Spleen (tissue), 11 donors: ENCODE data around the gene TLCD3A. TPM values are rescaled to one million over a fixed set of nuclear protein-coding genes. Genes with fewer than 3 reads are reported as not detected.

Experiments used
- DNase-seq: peaks from one replicate; pipeline ENCODE4 v3.0.0-alpha.2; 2020
- H3K27ac ChIP-seq, 8 donors: fragments of 200-600 bp; sonication (generic) in 7 of 8; 1 replicate in 4 of 8; 2 replicates in 4 of 8; pipeline versions ENCODE4 v1.5.0 to v1.8.0; 2016 to 2021; ENCODE audit warnings: inconsistent platforms in 4 of 8, mild to moderate bottlenecking in 4 of 8, moderate library complexity in 1 of 8
- H3K27me3 ChIP-seq, 7 donors: fragments of 200-600 bp; sonication (generic) in 6 of 7; replicated peaks in 1 of 7; 1 replicate in 4 of 7; 2 replicates in 3 of 7; pipeline versions ENCODE4 v1.5.0 to v1.8.0; 2016 to 2021; ENCODE audit warnings: inconsistent platforms in 3 of 7, mild to moderate bottlenecking in 1 of 7
- H3K36me3 ChIP-seq, 6 donors: fragments of 200-600 bp; sonication (generic) in 5 of 6; 1 replicate in 4 of 6; 2 replicates in 2 of 6; pipeline versions ENCODE4 v1.5.0 to v1.8.0; 2016 to 2021; ENCODE audit warnings: inconsistent platforms in 2 of 6
- H3K4me1 ChIP-seq, 6 donors: fragments of 200-600 bp; sonication (generic) in 5 of 6; 1 replicate in 3 of 6; 2 replicates in 3 of 6; pipeline versions ENCODE4 v1.5.0 to v1.8.0; 2016 to 2021; ENCODE audit warnings: inconsistent platforms in 3 of 6
- H3K4me3 ChIP-seq, 8 donors: fragments of 200-600 bp; sonication (generic) in 7 of 8; 1 replicate in 4 of 8; 2 replicates in 4 of 8; pipeline versions ENCODE4 v1.5.0 to v1.8.0; 2016 to 2021; ENCODE audit warnings: inconsistent platforms in 4 of 8, mild to moderate bottlenecking in 4 of 8, moderate library complexity in 2 of 8
- H3K9me3 ChIP-seq, 8 donors: fragments of 200-600 bp; sonication (generic) in 7 of 8; 1 replicate in 4 of 8; 2 replicates in 4 of 8; pipeline versions ENCODE4 v1.5.0 to v1.8.0; 2016 to 2021; ENCODE audit warnings: inconsistent platforms in 4 of 8
- CTCF ChIP-seq, 11 experiments: fragments of 200-600 bp in 7 of 11; fragments of 450-650 bp in 4 of 11; sonication (generic) in 4 of 11; IDR thresholded peaks in 8 of 11; conservative IDR thresholded peaks in 3 of 11; 1 replicate in 7 of 11; 2 replicates in 4 of 11; pipeline versions ENCODE4 v1.4.0 to v1.8.0; 2016 to 2021; ENCODE audit warnings: antibody characterized with exemption in 11 of 11, inconsistent platforms in 4 of 11, mild to moderate bottlenecking in 1 of 11
- POLR2A ChIP-seq, 3 donors: fragments of 450-650 bp; IDR thresholded peaks; one replicate each; pipeline ENCODE4 v1.5.1; 2017; ENCODE audit warnings: antibody characterized with exemption in 3 of 3, mild to moderate bottlenecking in 1 of 3
- POLR2AphosphoS5 ChIP-seq, 3 donors: sonication (generic); formaldehyde crosslinking; IDR thresholded peaks; one replicate each; pipeline ENCODE4 v1.5.1; 2017; ENCODE audit warnings: antibody characterized with exemption in 3 of 3
- WGBS, 5 donors: extraction: QIAGEN DNeasy Blood & Tissue Kit in 3 of 5; methylation state at CpG; one replicate each; pipeline versions ENCODE4 v1.1.5 to v1.1.7; 2013 to 2018; 5-methylcytosine and 5-hydroxymethylcytosine counted together
- intact Hi-C: fragments of 100-400 bp; cut with DNase I; formaldehyde crosslinking; loops from one replicate; pipeline ENCODE4 v1.15.0; 2023; ENCODE audit warnings: low total_unique reads
- polyA plus RNA-seq, 3 donors: library from polyadenylated mRNA; stranded (reverse); fragments of 200-250 nt; gene quantifications; one replicate each; pipeline ENCODE4 v1.2.1, GENCODE V29; 2013
- total RNA-seq, 7 donors: library from RNA; depleted of rRNA in 3 of 7; stranded (reverse); fragments of >200 nt in 3 of 7; fragmentation: NEBNext Ultra II Directional in 4 of 7; extraction: Animal tissue kit (Norgen Biotek cat#: 25700) in 4 of 7; gene quantifications; one replicate each; pipeline versions ENCODE4 v1.1.0 to v1.2.1, GENCODE V29; 2016 to 2021
- donor health status: healthy with polysubstance abuse.
- donor health status: DM: no; HTN: no; CAD: no; lungs with moderate emphysema.
- donor health status: DM: no; HTN: no; CAD: no.
- donor health status: Bipolar disorder and iron deficiency.
- donor health status: healthy.
- donor health status: DM: no; HTN: no; CAD: no.
- donor health status: DM: yes; HTN: yes; CAD: no.

Gene TLCD3A
- total and polyA plus RNA-seq, 10 donors, result 0.96 to 5.8 (median 4.0) TPM

GRCh38 chr17:720706-721539 is 11.5 kb upstream of the TLCD3A start:
- DNase-seq, result no peak
- Histone ChIP-seq H3K4me1 (peaks cover 0 to 8% (median 3%) of the 10 kb centered on the region in 6 donors), H3K4me3 (no peak overlapping the region), H3K27ac (no peak overlapping the region), H3K27me3 (no peaks in the 10 kb centered on the region), H3K36me3 (no peaks in the 10 kb centered on the region), H3K9me3 (no peaks in the 10 kb centered on the region)
- 77 to 87% (median 81%) methylated on average over 13 of the region's 13 CpGs for WGBS, 5 donors
- intact Hi-C loops, result no loop called here
- TF ChIP-seq POLR2A (IDR thresholded peaks at IDR 0.05), result no peak
- TF ChIP-seq CTCF (IDR thresholded peaks at IDR 0.05 in 8 of 11, conservative IDR thresholded peaks at IDR 0.05 in 3 of 11), result no peak
- TF ChIP-seq POLR2AphosphoS5 (IDR thresholded peaks at IDR 0.05), result no peak

- no peak overlapping the region for H3K27ac ChIP-seq
Measured at GRCh38 chr17:721540-721937, 10.9 kb upstream of the TLCD3A start.

GRCh38 chr17:725084-725483 is 7.3 kb upstream of the TLCD3A start:
- Histone ChIP-seq H3K36me3 (no peaks in the 10 kb centered on the region), H3K4me1 (peaks cover 0 to 5% (median 0%) of the 10 kb centered on the region in 6 donors), H3K9me3 (no peaks in the 10 kb centered on the region), H3K4me3 (no peak overlapping the region), H3K27me3 (no peaks in the 10 kb centered on the region), H3K27ac (no peak overlapping the region)
- no peak for DNase-seq
- TF ChIP-seq POLR2AphosphoS5 (IDR thresholded peaks at IDR 0.05) (no peak), CTCF (IDR thresholded peaks at IDR 0.05 in 8 of 11, conservative IDR thresholded peaks at IDR 0.05 in 3 of 11) (no peak), POLR2A (IDR thresholded peaks at IDR 0.05) (no peak)
- intact Hi-C loops, result no loop called here
- WGBS, 5 donors, result 90 to 98% (median 97%) methylated on average over 14 of the region's 14 CpGs

More at GRCh38 chr17:721540-721937, 10.9 kb upstream of the TLCD3A start:
- DNase-seq, result no peak
- intact Hi-C loops, result no loop called here
- Histone ChIP-seq H3K4me3 (no peak overlapping the region), H3K36me3 (no peaks in the 10 kb centered on the region), H3K27me3 (no peaks in the 10 kb centered on the region), H3K9me3 (no peaks in the 10 kb centered on the region), H3K4me1 (peaks cover 0 to 6% (median 0%) of the 10 kb centered on the region in 6 donors)
- WGBS, 5 donors, result 74 to 81% (median 78%) methylated on average over 5 of the region's 5 CpGs
- TF ChIP-seq POLR2AphosphoS5 (IDR thresholded peaks at IDR 0.05) (no peak), CTCF (IDR thresholded peaks at IDR 0.05 in 8 of 11, conservative IDR thresholded peaks at IDR 0.05 in 3 of 11) (no peak), POLR2A (IDR thresholded peaks at IDR 0.05) (no peak)

GRCh38 chr17:725746-726145 is 6.7 kb upstream of the TLCD3A start:
- intact Hi-C loops, result no loop called here
- H3K4me1 ChIP-seq, result peaks cover 0 to 5% (median 0%) of the 10 kb centered on the region in 6 donors
- no peaks in the 10 kb centered on the region for H3K9me3 ChIP-seq
- 84 to 89% (median 85%) methylated on average over 11 to 12 of the region's 12 CpGs for WGBS, 5 donors
- no peaks in the 10 kb centered on the region for H3K27me3 ChIP-seq
- no peak for DNase-seq
- H3K4me3 ChIP-seq, result no peak overlapping the region
- no peak overlapping the region for H3K27ac ChIP-seq
- TF ChIP-seq POLR2AphosphoS5 (IDR thresholded peaks at IDR 0.05), result no peak
- TF ChIP-seq POLR2A (IDR thresholded peaks at IDR 0.05), result no peak
- no peak for TF ChIP-seq CTCF (IDR thresholded peaks at IDR 0.05 in 8 of 11, conservative IDR thresholded peaks at IDR 0.05 in 3 of 11)
- no peaks in the 10 kb centered on the region for H3K36me3 ChIP-seq
